Right ventricle myocardium inferior (tissue), 1 donor: ENCODE data around the gene UQCC5. TPM values are rescaled to one million over a fixed set of nuclear protein-coding genes. Genes with fewer than 3 reads are reported as not detected.

Experiments used
- ATAC-seq: fragments of 200-7000 bp; cut with Tn5 transposase; one replicate; pipeline ENCODE4 v1.9.1; 2020; ENCODE audit warnings: mild to moderate bottlenecking, moderate library complexity
- DNase-seq: peaks from one replicate; pipeline ENCODE4 v3.0.0; 2021; ENCODE audit errors: missing footprints
- intact Hi-C: fragments of 100-400 bp; cut with DNase I; formaldehyde crosslinking; loops from one replicate; pipeline ENCODE4 v1.11.0; 2022
- total RNA-seq: library from RNA; stranded (reverse); fragmentation: NEBNext Ultra II Directional; extraction: Animal tissue kit (Norgen Biotek cat#: 25700); gene quantifications from one replicate; pipeline ENCODE4 v1.2.1, GENCODE V29; 2021
- donor health status: DM: no; HTN: yes; CAD: no; lungs with severe emphysema.

Gene UQCC5
- total RNA-seq, 1 donor from 2014 or later: 71.1 TPM

- peak; percentile 73 for DNase-seq
- peak; percentile 41 for ATAC-seq
- intact Hi-C loops: loop anchor here (5.0 kb wide), 1 partner anchor 37 kb away; no protein-coding TSS in a partner anchor
Measured at GRCh38 chr3:52529376-52530333, 6.8 kb upstream of the UQCC5 start.

DNA sequence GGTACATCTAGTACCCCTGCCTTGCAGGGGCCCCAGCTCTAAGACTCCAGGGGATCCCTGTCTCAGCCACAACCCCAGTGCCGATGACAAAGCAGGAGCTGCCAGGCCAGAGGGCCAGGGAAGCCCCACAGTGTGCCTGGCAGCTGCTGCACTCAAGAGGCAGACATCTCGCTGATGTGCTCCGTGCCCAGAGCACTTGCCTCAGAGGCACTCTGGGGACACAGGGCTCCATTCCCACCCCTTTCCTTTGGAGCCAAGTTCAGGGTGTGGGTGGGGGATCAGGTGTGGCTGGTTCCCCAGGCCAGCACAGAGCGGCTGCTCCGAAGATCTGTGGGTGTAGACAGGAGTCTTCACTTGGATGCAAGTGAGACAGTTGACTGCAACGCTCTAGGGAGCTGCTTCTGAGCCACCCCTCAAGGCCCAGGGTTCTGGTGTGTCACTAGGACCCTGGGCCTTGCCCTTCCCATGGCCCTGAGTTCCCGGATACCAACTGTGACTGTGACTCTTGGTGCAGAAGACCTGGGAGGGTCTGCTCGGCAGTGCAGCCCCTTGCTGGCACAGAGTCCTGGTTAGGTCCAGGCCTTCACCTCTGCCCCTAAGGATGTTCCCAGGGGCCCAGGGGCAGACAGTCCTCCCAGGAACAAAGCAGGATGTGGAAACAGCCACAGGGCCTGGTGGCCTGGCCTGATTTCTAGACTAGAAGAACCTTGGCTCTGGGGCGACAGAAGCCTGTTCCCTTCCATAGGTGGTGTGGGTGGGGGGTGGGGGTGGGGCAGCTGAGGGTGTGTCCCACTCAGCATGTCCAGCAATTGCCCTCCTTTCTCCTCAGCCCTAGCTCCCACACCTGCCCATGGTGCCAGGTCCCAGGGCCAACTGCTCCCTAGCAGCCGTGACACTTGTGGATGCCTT lies 5.2 kb upstream of the UQCC5 start:
- ATAC-seq (peak; percentile 63), DNase-seq (peak; percentile 80)
- intact Hi-C loops: no loop called here

GRCh38 chr3:52531860-52532516 lies 4.4 kb upstream of the UQCC5 start:
- intact Hi-C loops: no loop called here
- ATAC-seq (no peak), DNase-seq (peak; percentile 63)

GRCh38 chr3:52532517-52532837 lies 3.9 kb upstream of the UQCC5 start:
- peak; percentile 64 for DNase-seq
- intact Hi-C loops: no loop called here

DNA sequence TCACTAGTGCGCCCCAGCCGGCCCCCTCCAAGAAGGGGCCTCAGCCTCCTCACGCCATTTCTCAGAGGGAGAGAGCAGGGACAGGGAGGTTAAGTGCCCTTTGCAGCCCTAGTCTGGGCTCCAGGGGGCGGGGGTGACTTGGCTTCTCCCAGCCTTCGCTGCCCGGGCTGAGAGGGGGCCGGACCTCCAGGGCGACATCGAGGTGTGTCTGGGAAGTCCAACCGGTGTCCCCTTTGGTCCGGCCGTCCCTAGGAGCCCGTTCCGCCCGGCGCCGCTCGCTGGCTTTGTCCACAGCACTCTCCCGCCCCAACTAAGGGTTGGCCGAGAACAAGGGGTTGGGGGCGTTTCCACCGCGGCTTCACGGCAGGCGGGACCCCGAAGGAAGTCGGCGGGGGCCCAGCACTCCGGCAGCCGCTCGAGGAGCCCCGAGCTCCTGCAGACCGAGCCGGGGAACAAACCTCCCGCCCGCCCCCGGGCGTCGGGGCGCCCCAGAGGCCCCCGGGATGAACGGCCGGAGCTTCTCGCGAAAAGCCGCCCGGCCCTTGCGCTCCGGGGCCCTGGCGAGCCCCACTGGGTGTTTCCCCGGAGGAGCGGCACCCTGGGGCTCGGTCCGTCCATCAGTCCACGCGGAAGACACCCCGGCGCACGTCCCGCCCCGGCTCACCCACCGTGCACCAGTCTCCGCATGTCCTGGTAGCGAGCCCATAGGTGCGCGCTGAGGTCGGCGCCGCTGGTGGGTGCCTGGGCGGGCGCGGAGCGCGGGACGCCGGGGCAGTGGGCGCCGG lies 3.4 kb upstream of the UQCC5 start:
- intact Hi-C loops: no loop called here

More at GRCh38 chr3:52532517-52532837, 3.9 kb upstream of the UQCC5 start:
- no peak for ATAC-seq

DNA sequence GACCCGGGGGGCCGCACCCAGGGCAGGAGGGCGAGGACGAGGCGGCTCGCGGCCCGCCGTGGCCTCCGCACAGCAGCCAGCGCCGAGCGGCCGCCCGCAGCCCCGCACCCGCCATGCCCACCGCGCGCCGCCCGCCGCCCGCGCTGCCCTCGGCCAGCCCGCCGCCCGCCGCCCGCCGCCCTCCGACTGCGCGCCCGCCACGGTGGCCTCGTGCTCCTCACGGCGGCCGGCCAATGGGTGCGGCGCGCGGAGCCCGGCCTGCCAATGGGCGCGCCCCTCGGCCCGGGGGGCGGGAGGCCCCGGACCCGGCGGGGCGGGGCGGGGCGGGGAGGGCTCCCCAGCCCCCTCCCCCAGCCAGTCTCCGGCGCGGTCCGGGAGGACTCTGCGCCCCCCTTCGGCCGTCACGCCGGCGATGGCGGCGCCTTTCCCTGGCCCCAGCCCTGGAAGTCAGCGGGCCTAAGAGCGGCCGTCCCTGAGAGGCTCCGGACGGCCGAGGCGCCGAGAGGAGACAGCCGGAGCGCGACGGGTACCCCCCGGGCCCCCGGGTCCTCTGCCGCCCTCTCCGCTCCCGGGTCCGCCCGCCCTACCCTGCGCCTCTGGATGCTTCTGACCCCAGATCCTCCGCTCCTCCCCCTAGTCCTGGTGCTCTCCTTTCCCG lies 2.7 kb upstream of the UQCC5 start, which contains the start of gene NT5DC2:
Gene NT5DC2 (minus strand): TSS at position 235 of the 658 bp plus-strand sequence. CDS start 120 bp downstream, at position 115.
- ATAC-seq: peak; percentile 29
- intact Hi-C loops: no loop called here
- DNase-seq: peak; percentile 85

More for the DNA sequence above, 3.4 kb upstream of the UQCC5 start:
- ATAC-seq (no peak), DNase-seq (peak; percentile 78)

- DNase-seq (peak; percentile 77), ATAC-seq (no peak)
- intact Hi-C loops: loop anchor here (5.0 kb wide), 2 partner anchors 73 to 77 kb away; partner anchors contain the start of gene NISCH
Measured at GRCh38 chr3:52534281-52535183, 1.9 kb upstream of the UQCC5 start.

DNA sequence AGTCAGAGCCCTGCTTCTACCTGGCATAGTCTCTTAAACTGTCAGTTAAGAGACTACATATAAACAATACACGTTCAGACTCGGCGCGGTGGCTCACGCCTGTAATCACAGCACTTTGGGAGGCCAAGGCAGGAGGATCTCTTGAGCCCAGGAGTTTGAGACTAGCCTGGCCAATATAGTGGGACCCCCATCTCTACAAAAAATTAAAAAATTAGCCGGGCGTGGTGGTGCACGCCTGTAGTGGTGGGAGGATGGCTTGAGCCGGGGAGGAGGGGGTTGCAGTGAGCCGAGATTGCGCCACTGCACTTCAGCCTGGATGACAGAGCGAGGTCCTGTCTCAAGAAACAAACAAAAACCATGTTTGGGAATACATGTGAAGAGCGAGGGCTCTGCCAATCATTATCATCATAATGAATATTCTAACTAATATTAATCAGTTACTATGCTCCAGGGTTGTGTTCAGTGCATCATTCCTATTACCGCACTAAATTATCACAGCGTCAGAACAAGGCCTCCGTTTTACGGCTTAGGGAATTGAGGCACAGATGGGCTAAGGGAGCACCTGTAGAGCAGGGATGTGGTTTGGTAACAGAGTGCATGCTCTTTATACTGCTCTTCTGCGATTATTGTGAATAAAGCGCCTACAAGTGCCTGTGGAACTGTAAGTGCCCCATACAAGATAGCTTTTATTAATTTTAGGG lies 844 bp upstream of the UQCC5 start:
- DNase-seq: peak; percentile 69
- intact Hi-C loops: loop anchor here (2.0 to 5.0 kb wide), 3 partner anchors 63 to 78 kb away; partner anchors contain the start of gene NISCH
- ATAC-seq: no peak

- ATAC-seq (no peak), DNase-seq (no peak)
Measured at GRCh38 chr3:52536112-52536368, 365 bp upstream of the UQCC5 start.

DNA sequence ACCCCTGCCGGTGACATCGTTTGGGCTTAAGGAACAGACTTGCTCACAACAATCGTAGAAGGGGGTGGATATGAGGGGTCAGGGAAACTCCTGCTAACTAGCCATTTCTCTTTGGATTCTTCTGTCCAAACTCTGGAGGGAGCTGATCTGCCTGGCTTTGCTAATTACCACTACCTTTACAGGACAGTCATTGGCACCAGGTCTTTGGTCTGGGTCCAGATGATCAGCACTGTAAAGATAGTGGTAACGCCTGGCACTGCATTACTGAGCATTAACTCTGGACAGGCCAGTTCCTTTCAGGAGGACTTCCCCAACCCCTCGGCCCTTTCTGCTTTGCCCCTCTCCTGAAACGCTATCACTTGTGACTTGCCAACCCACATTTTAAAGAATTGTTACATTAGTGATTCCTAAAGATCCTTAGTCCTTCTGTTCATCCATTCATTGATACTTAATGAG lies 788 bp downstream of the UQCC5 start:
- peak; percentile 11 for ATAC-seq
- DNase-seq: no peak
- intact Hi-C loops: loop anchor here (2.0 to 5.0 kb wide), 3 partner anchors 64 to 80 kb away; partner anchors contain the start of gene NISCH

More at GRCh38 chr3:52536112-52536368, 365 bp upstream of the UQCC5 start:
- intact Hi-C loops: loop anchor here (2.0 to 5.0 kb wide), 3 partner anchors 63 to 79 kb away; partner anchors contain the start of gene NISCH

DNA sequence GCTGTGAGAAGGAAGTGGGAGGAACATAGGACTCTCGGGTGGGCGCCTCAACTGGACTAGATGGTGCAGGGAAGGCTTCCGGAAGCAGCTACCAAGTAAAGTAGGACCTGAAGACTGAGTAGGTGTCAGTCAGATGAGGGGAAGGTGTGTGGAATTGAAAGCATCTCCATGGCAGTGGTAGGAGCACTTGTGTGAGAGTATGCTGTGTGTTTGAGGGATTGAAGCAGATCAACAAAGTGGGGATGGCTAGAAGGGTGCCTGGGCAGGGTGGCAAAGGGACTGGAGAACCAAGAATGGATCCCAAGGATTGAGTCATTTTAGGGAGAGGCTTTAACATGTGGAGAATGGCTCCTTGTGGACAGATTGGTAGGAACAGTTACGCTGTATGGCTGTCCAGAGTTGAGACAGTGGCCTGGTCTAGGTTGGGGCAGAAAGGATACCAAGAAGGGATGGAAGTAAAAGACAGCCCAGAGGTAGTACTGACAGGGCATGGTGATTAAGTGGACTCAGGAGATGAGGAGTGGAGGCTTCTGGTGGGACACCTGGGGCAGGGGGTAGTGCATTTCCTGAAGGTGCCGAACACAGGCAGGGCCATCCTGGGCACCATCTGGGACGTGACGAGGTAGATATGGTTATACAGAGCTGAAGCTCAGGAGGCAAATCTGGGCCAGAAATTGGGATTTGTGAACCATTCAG lies 1.5 kb downstream of the UQCC5 start:
- DNase-seq (no peak), ATAC-seq (no peak)
- intact Hi-C loops: loop anchor here (2.0 to 5.0 kb wide), 3 partner anchors 65 to 81 kb away; partner anchors contain the start of gene NISCH

- DNase-seq (no peak), ATAC-seq (no peak)
- intact Hi-C loops: loop anchor here (5.0 kb wide), 2 partner anchors 68 to 82 kb away; partner anchors contain the start of gene NISCH
Measured at GRCh38 chr3:52539010-52539653, 2.7 kb downstream of the UQCC5 start.

- intact Hi-C loops: no loop called here
- ATAC-seq (no peak), DNase-seq (no peak)
Measured at GRCh38 chr3:52541050-52541449, 4.6 kb downstream of the UQCC5 start.

DNA sequence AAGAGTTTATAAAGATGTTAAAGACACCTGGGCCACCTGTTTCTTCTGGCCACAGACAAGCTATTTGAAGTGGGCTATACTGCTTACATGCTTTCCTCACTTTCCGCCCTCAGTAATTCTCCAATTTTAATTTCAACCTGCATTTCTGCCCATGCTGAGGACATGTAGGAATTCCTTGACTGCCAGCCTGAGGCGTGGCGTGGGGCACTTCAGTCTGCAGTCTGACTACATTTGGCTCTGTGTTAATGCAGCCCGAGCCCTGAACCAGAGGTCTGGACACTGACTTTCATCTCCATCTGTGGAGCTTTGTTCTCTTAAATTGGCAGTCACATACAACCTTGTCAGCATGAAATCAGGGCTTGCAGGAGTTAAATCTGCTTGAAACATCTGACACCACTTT lies 8.5 kb downstream of the UQCC5 start:
- DNase-seq: no peak
- intact Hi-C loops: no loop called here
- ATAC-seq: no peak
